HL-60 (cell line): Measurements from ENCODE around the gene FBXW7.

Experiments
- DNase-seq, 2 experiments: peaks; one replicate each; pipeline ENCODE4 v3.0.0-alpha.2; 2010 to 2020; ENCODE audit warnings: low read depth in 1 of 2, low spot score in 1 of 2
- H3K27ac ChIP-seq: fragments of 250-450 bp; sonication (Bioruptor Pico); replicated peaks from 2 replicates; pipeline ENCODE4 v1.5.1; 2020; ENCODE audit warnings: mild to moderate bottlenecking, moderate library complexity
- H3K27me3 ChIP-seq: fragments of 250-450 bp; sonication (Bioruptor Pico); 2 replicates; pipeline ENCODE4 v1.5.1; 2021; ENCODE audit warnings: mild to moderate bottlenecking, moderate library complexity; ENCODE audit not compliant: insufficient read depth, poor library complexity, severe bottlenecking
- H3K4me3 ChIP-seq: replicated peaks from 2 replicates; pipeline ENCODE4 v1.5.1; 2011; ENCODE audit warnings: mild to moderate bottlenecking, control low read depth, low read length; ENCODE audit not compliant: insufficient read depth
- GABPA ChIP-seq: IDR thresholded peaks from 2 replicates; pipeline ENCODE4 v1.6.1; 2012; ENCODE audit warnings: low read depth
- POLR2AphosphoS5 ChIP-seq: IDR thresholded peaks from 2 replicates; pipeline ENCODE4 v1.6.1; 2012; ENCODE audit warnings: low read depth
- SPI1 ChIP-seq: IDR thresholded peaks from 2 replicates; pipeline ENCODE4 v1.6.1; 2012; ENCODE audit warnings: low read depth, mild to moderate bottlenecking, borderline replicate concordance
- TF ChIP-seq, protein P1 (sequence below): IDR thresholded peaks from 2 replicates; pipeline ENCODE4 v1.6.1; 2012; ENCODE audit warnings: low read depth; ENCODE audit not compliant: insufficient replicate concordance
- TF ChIP-seq, protein P2 (sequence below): IDR thresholded peaks from one replicate; pipeline ENCODE4 v1.5.1; 2011; ENCODE audit warnings: low read length, control low read depth, inconsistent platforms; ENCODE audit not compliant: insufficient read depth

FBXW7 gene

GRCh38 chr4:152356428-152357034, 179.4 kb downstream of the FBXW7 start:
- H3K27me3 ChIP-seq: no peaks in the 10 kb centered on the region
- TF ChIP-seq GABPA: no peak
- TF ChIP-seq, protein P1, sequence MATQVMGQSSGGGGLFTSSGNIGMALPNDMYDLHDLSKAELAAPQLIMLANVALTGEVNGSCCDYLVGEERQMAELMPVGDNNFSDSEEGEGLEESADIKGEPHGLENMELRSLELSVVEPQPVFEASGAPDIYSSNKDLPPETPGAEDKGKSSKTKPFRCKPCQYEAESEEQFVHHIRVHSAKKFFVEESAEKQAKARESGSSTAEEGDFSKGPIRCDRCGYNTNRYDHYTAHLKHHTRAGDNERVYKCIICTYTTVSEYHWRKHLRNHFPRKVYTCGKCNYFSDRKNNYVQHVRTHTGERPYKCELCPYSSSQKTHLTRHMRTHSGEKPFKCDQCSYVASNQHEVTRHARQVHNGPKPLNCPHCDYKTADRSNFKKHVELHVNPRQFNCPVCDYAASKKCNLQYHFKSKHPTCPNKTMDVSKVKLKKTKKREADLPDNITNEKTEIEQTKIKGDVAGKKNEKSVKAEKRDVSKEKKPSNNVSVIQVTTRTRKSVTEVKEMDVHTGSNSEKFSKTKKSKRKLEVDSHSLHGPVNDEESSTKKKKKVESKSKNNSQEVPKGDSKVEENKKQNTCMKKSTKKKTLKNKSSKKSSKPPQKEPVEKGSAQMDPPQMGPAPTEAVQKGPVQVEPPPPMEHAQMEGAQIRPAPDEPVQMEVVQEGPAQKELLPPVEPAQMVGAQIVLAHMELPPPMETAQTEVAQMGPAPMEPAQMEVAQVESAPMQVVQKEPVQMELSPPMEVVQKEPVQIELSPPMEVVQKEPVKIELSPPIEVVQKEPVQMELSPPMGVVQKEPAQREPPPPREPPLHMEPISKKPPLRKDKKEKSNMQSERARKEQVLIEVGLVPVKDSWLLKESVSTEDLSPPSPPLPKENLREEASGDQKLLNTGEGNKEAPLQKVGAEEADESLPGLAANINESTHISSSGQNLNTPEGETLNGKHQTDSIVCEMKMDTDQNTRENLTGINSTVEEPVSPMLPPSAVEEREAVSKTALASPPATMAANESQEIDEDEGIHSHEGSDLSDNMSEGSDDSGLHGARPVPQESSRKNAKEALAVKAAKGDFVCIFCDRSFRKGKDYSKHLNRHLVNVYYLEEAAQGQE: no peak
- TF ChIP-seq SPI1: no peak
- TF ChIP-seq POLR2AphosphoS5: no peak
- TF ChIP-seq, protein P2, sequence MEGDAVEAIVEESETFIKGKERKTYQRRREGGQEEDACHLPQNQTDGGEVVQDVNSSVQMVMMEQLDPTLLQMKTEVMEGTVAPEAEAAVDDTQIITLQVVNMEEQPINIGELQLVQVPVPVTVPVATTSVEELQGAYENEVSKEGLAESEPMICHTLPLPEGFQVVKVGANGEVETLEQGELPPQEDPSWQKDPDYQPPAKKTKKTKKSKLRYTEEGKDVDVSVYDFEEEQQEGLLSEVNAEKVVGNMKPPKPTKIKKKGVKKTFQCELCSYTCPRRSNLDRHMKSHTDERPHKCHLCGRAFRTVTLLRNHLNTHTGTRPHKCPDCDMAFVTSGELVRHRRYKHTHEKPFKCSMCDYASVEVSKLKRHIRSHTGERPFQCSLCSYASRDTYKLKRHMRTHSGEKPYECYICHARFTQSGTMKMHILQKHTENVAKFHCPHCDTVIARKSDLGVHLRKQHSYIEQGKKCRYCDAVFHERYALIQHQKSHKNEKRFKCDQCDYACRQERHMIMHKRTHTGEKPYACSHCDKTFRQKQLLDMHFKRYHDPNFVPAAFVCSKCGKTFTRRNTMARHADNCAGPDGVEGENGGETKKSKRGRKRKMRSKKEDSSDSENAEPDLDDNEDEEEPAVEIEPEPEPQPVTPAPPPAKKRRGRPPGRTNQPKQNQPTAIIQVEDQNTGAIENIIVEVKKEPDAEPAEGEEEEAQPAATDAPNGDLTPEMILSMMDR: no peak
- H3K27ac ChIP-seq: no peak overlapping the region
- no peak overlapping the region for H3K4me3 ChIP-seq
- DNase-seq: no peak

DNA sequence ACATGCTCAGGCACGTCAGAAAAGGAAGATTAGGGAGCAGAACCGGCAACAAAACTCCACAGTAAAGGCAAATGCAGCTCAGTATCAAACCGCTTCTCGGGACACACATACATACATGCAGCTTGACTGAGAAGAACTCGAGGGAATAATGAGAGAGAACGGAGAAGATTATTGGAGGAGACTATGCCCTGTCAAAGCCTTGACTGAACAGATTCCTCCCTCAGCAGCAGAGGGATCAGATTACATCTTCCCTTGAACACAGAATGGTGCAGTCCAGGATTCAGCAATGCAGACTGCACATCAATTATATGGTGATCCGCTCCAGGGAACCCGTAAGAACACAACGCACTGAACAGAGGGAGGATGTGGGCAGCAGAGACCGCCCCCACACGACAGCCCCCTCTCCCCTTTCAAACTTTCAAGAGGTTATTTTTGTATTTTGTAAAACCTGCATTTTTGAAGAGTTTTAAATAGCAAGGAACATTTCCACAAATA, 183.2 kb downstream of the FBXW7 start:
- H3K27me3 ChIP-seq: no peaks in the 10 kb centered on the region
- no peak for DNase-seq
- H3K4me3 ChIP-seq: no peak overlapping the region
- H3K27ac ChIP-seq: no peak overlapping the region
- TF ChIP-seq, protein P2: no peak
- no peak for TF ChIP-seq POLR2AphosphoS5
- TF ChIP-seq GABPA: no peak
- TF ChIP-seq, protein P1: no peak
- TF ChIP-seq SPI1: no peak

- no peak for DNase-seq
- no peak for TF ChIP-seq SPI1
- TF ChIP-seq, protein P2: no peak
- TF ChIP-seq, protein P1: no peak
- no peak for TF ChIP-seq GABPA
- no peak for TF ChIP-seq POLR2AphosphoS5
- no peak overlapping the region for H3K4me3 ChIP-seq
- no peak overlapping the region for H3K27ac ChIP-seq
- H3K27me3 ChIP-seq: no peaks in the 10 kb centered on the region
Observed at GRCh38 chr4:152352215-152352614, 183.7 kb downstream of the FBXW7 start.
